H1 (cell line): ENCODE measurements around the gene TPD52L1. TPM values are rescaled to one million over a fixed set of nuclear protein-coding genes. Genes with fewer than 3 reads are reported as not detected.

ENCODE experiments used
- HDAC2 ChIP-seq, 2 experiments: fragments of 300-600 bp in 1 of 2; sonication (generic) in 1 of 2; IDR thresholded peaks; 2 replicates each; pipeline ENCODE4 v1.6.1; 2011 to 2012; ENCODE audit warnings: low read depth in 2 of 2, low read length in 2 of 2, mild to moderate bottlenecking in 2 of 2, moderate library complexity in 2 of 2, borderline replicate concordance in 1 of 2, inconsistent platforms in 1 of 2
- MAFK ChIP-seq: IDR thresholded peaks from 2 replicates; pipeline ENCODE4 v1.6.1; 2012; ENCODE audit warnings: low read depth, mild to moderate bottlenecking, improper control_type of control experiment, low read length
- POLR2A ChIP-seq, 2 experiments: IDR thresholded peaks; 1 replicate in 1 of 2; 2 replicates in 1 of 2; pipeline ENCODE4 v1.6.1; 2011; ENCODE audit warnings: low read depth in 2 of 2, low read length in 2 of 2, mild to moderate bottlenecking in 2 of 2; ENCODE audit errors: control extremely low read depth in 1 of 2
- POLR2AphosphoS5 ChIP-seq: IDR thresholded peaks from 2 replicates; pipeline ENCODE4 v1.6.1; 2011; ENCODE audit warnings: low read depth, low read length
- RNF2 ChIP-seq: fragments of 200-900, 300-1000 bp; sonication (generic); IDR thresholded peaks from 2 replicates; pipeline ENCODE4 v1.7.1; 2016; ENCODE audit warnings: borderline replicate concordance, low read depth, mild to moderate bottlenecking, antibody characterized with exemption, low read length; ENCODE audit not compliant: poor library complexity, severe bottlenecking; ENCODE audit errors: missing control alignments
- SAP30 ChIP-seq: fragments of 300-600 bp; sonication (generic); IDR thresholded peaks from 2 replicates; pipeline ENCODE4 v1.7.1; 2012; ENCODE audit warnings: low read length, moderate library complexity, mild to moderate bottlenecking, inconsistent platforms; ENCODE audit not compliant: insufficient read depth, insufficient replicate concordance
- TAF1 ChIP-seq: IDR thresholded peaks from 2 replicates; pipeline ENCODE4 v1.6.1; 2011; ENCODE audit warnings: mild to moderate bottlenecking, low read depth, low read length
- polyA plus RNA-seq, 7 experiments: library from polyadenylated mRNA; depleted of rRNA in 3 of 7; stranded (reverse) in 5 of 7; unstranded in 2 of 7; fragments of >200 nt in 5 of 7; fragments of 200-250 nt in 2 of 7; gene quantifications; 1 replicate in 5 of 7; 2 replicates in 1 of 7; 4 replicates in 1 of 7; pipeline versions ENCODE4 v1.2.1 to v1.2.3, GENCODE V29; 2011 to 2013; ENCODE audit warnings: missing spikeins in 2 of 7, mixed read lengths in 2 of 7
- total RNA-seq: library from RNA; stranded (reverse); fragmentation: NEBNext Ultra II Directional; extraction: Animal tissue kit (Norgen Biotek cat#: 25700); gene quantifications from 2 replicates; pipeline ENCODE4 v1.2.1, GENCODE V29; 2021
- TF ChIP-seq, protein P1 (sequence below): fragments of 300-600 bp; sonication (generic); IDR thresholded peaks from 2 replicates; pipeline ENCODE4 v1.7.1; 2012; ENCODE audit warnings: low read length, moderate library complexity, mild to moderate bottlenecking, inconsistent platforms; ENCODE audit not compliant: insufficient replicate concordance

The TPD52L1 gene
- total and polyA plus RNA-seq, 2 of the 8 experiments (the other 6 are each of a cell fraction or from before 2014, with no cell fraction given): 7.4 to 14.2 TPM

DNA sequence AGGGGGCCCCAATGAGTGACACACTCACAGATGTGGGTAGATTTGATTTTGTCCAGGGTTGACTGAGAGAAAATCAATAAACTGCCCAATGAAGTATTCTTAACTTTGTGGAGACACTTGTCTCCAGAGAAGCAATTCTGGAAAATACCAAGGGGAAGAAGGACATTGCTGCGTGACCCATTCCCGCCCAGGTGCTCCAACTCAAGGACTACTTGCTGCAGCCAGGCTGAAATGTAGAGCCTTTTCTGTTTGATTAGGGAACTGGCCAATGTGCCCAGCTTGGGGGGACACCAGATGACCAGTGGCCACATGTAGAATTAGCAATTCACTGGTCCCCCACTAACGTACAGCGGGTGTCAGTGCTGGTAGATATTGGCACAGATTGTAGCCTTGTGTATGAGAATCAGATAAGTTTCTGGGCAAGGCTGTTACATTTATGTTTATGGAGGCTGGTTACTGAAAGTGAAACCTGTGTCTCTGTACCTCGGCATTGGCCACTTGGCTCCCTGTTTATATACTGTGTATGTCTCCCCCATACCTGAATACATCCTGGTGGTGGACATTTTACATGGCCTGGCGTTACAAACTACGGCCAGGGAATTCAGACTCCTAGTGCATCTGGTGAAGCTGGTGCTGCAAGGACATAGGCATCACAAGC is 115.9 kb downstream of the TPD52L1 start (continued):
- TF ChIP-seq, protein P1, sequence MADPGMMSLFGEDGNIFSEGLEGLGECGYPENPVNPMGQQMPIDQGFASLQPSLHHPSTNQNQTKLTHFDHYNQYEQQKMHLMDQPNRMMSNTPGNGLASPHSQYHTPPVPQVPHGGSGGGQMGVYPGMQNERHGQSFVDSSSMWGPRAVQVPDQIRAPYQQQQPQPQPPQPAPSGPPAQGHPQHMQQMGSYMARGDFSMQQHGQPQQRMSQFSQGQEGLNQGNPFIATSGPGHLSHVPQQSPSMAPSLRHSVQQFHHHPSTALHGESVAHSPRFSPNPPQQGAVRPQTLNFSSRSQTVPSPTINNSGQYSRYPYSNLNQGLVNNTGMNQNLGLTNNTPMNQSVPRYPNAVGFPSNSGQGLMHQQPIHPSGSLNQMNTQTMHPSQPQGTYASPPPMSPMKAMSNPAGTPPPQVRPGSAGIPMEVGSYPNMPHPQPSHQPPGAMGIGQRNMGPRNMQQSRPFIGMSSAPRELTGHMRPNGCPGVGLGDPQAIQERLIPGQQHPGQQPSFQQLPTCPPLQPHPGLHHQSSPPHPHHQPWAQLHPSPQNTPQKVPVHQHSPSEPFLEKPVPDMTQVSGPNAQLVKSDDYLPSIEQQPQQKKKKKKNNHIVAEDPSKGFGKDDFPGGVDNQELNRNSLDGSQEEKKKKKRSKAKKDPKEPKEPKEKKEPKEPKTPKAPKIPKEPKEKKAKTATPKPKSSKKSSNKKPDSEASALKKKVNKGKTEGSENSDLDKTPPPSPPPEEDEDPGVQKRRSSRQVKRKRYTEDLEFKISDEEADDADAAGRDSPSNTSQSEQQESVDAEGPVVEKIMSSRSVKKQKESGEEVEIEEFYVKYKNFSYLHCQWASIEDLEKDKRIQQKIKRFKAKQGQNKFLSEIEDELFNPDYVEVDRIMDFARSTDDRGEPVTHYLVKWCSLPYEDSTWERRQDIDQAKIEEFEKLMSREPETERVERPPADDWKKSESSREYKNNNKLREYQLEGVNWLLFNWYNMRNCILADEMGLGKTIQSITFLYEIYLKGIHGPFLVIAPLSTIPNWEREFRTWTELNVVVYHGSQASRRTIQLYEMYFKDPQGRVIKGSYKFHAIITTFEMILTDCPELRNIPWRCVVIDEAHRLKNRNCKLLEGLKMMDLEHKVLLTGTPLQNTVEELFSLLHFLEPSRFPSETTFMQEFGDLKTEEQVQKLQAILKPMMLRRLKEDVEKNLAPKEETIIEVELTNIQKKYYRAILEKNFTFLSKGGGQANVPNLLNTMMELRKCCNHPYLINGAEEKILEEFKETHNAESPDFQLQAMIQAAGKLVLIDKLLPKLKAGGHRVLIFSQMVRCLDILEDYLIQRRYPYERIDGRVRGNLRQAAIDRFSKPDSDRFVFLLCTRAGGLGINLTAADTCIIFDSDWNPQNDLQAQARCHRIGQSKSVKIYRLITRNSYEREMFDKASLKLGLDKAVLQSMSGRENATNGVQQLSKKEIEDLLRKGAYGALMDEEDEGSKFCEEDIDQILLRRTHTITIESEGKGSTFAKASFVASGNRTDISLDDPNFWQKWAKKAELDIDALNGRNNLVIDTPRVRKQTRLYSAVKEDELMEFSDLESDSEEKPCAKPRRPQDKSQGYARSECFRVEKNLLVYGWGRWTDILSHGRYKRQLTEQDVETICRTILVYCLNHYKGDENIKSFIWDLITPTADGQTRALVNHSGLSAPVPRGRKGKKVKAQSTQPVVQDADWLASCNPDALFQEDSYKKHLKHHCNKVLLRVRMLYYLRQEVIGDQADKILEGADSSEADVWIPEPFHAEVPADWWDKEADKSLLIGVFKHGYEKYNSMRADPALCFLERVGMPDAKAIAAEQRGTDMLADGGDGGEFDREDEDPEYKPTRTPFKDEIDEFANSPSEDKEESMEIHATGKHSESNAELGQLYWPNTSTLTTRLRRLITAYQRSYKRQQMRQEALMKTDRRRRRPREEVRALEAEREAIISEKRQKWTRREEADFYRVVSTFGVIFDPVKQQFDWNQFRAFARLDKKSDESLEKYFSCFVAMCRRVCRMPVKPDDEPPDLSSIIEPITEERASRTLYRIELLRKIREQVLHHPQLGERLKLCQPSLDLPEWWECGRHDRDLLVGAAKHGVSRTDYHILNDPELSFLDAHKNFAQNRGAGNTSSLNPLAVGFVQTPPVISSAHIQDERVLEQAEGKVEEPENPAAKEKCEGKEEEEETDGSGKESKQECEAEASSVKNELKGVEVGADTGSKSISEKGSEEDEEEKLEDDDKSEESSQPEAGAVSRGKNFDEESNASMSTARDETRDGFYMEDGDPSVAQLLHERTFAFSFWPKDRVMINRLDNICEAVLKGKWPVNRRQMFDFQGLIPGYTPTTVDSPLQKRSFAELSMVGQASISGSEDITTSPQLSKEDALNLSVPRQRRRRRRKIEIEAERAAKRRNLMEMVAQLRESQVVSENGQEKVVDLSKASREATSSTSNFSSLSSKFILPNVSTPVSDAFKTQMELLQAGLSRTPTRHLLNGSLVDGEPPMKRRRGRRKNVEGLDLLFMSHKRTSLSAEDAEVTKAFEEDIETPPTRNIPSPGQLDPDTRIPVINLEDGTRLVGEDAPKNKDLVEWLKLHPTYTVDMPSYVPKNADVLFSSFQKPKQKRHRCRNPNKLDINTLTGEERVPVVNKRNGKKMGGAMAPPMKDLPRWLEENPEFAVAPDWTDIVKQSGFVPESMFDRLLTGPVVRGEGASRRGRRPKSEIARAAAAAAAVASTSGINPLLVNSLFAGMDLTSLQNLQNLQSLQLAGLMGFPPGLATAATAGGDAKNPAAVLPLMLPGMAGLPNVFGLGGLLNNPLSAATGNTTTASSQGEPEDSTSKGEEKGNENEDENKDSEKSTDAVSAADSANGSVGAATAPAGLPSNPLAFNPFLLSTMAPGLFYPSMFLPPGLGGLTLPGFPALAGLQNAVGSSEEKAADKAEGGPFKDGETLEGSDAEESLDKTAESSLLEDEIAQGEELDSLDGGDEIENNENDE: no peak
- no peak for TF ChIP-seq MAFK
- no peak for TF ChIP-seq HDAC2 (IDR thresholded peaks at IDR 0.05; ENCODE audit: borderline replicate concordance in 1 of 2, low read depth in 2 of 2, low read length in 2 of 2)
- no peak for TF ChIP-seq SAP30
- TF ChIP-seq TAF1: no peak
- no peak for TF ChIP-seq RNF2
- no peak for TF ChIP-seq POLR2A (IDR thresholded peaks at IDR 0.05; ENCODE audit: control extremely low read depth in 1 of 2, low read depth in 2 of 2, low read length in 2 of 2)
- no peak for TF ChIP-seq POLR2AphosphoS5
